GM13976 (cell line): ENCODE measurements around the gene AKAP12.

Experiments used
- DNase-seq: peaks from one replicate; pipeline ENCODE4 v3.0.0; 2012; ENCODE audit warnings: low spot score
- CTCF ChIP-seq: IDR thresholded peaks from 2 replicates; pipeline ENCODE4 v1.5.1; 2012; ENCODE audit warnings: borderline replicate concordance, mild to moderate bottlenecking; ENCODE audit not compliant: insufficient read depth; ENCODE audit errors: extremely low read depth, missing control alignments, control extremely low read depth
- in situ Hi-C: fragments of 300-500 bp; cut with MboI; formaldehyde crosslinking; loops from one replicate; pipeline ENCODE4 v1.12.0; 2022; ENCODE audit warnings: low sequenced_read_pairs, mixed read lengths, inconsistent platforms; ENCODE audit not compliant: unreplicated experiment

Gene AKAP12

GRCh38 chr6:151216804-151217203 is 23.0 kb upstream of the AKAP12 start:
- no peak for DNase-seq
- no peak for TF ChIP-seq CTCF
- in situ Hi-C loops: no loop called here

GRCh38 chr6:151219192-151219591 is 20.6 kb upstream of the AKAP12 start:
- DNase-seq: no peak
- no peak for TF ChIP-seq CTCF
- in situ Hi-C loops: no loop called here

- DNase-seq: no peak
- in situ Hi-C loops: no loop called here
- no peak for TF ChIP-seq CTCF
Observed at GRCh38 chr6:151224076-151224475, 15.7 kb upstream of the AKAP12 start.

GRCh38 chr6:151225919-151226318 is 13.8 kb upstream of the AKAP12 start:
- no peak for DNase-seq
- TF ChIP-seq CTCF: no peak
- in situ Hi-C loops: no loop called here

GRCh38 chr6:151228788-151229400 is 10.9 kb upstream of the AKAP12 start:
- in situ Hi-C loops: no loop called here
- DNase-seq: no peak
- no peak for TF ChIP-seq CTCF

GRCh38 chr6:151229401-151230276 is 10.1 kb upstream of the AKAP12 start:
- no peak for TF ChIP-seq CTCF
- in situ Hi-C loops: no loop called here
- no peak for DNase-seq
